IPS DF 6.9 (cell line): ENCODE data around the gene TTC28.

Experiments used
- DNase-seq: peaks from one replicate; pipeline ENCODE4 v3.0.0-alpha.2; 2013; ENCODE audit warnings: low read depth, low spot score
- H3K27ac ChIP-seq: one replicate; pipeline ENCODE4 v1.5.1; 2013; ENCODE audit warnings: low read length, control low read depth
- H3K27me3 ChIP-seq: 2 replicates; pipeline ENCODE4 v1.6.1; 2013; ENCODE audit warnings: mild to moderate bottlenecking, low read length; ENCODE audit not compliant: control insufficient read depth, insufficient read depth
- H3K36me3 ChIP-seq: 2 replicates; pipeline ENCODE4 v1.6.1; 2013; ENCODE audit warnings: low read length; ENCODE audit not compliant: control insufficient read depth, insufficient read depth
- H3K4me1 ChIP-seq: 2 replicates; pipeline ENCODE4 v1.6.1; 2013; ENCODE audit warnings: low read length; ENCODE audit not compliant: control insufficient read depth, insufficient read depth
- H3K4me3 ChIP-seq: 2 replicates; pipeline ENCODE4 v1.5.1; 2013; ENCODE audit warnings: mild to moderate bottlenecking, low read length
- H3K9me3 ChIP-seq: 2 replicates; pipeline ENCODE4 v1.6.1; 2013; ENCODE audit warnings: low read length, inconsistent platforms; ENCODE audit not compliant: control insufficient read depth, insufficient read depth
- WGBS: extraction: QIAGEN DNeasy Blood & Tissue Kit; methylation state at CpG from one replicate; pipeline ENCODE4 v1.1.7; 2013; ENCODE audit warnings: mixed read lengths, missing lambda C conversion rate; ENCODE audit not compliant: insufficient read length, insufficient coverage; 5-methylcytosine and 5-hydroxymethylcytosine counted together

TTC28 gene

GRCh38 chr22:28395920-28396753, 283.5 kb downstream of the TTC28 start:
- Histone ChIP-seq H3K4me3 (no peak overlapping the region), H3K27ac (no peak overlapping the region), H3K4me1 (no peaks in the 10 kb centered on the region), H3K9me3 (no peaks in the 10 kb centered on the region), H3K36me3 (no peaks in the 10 kb centered on the region), H3K27me3 (no peaks in the 10 kb centered on the region)
- WGBS, result no CpG with 5 or more reads among the region's 2 CpGs
- DNase-seq, result no peak

- no peak overlapping the region for H3K4me3 ChIP-seq
- no peak overlapping the region for H3K27ac ChIP-seq
- no peaks in the 10 kb centered on the region for H3K4me1 ChIP-seq
- DNase-seq, result no peak
- H3K36me3 ChIP-seq, result no peaks in the 10 kb centered on the region
- WGBS, result no CpG with 5 or more reads among the region's 4 CpGs
- no peaks in the 10 kb centered on the region for H3K27me3 ChIP-seq
- H3K9me3 ChIP-seq, result no peaks in the 10 kb centered on the region
Observed at GRCh38 chr22:28395520-28395919, 284.1 kb downstream of the TTC28 start.

- WGBS, result no CpG with 5 or more reads among the region's 2 CpGs
- no peak overlapping the region for H3K27ac ChIP-seq
- H3K4me1 ChIP-seq, result no peaks in the 10 kb centered on the region
- H3K27me3 ChIP-seq, result no peaks in the 10 kb centered on the region
- no peak for DNase-seq
- H3K9me3 ChIP-seq, result no peaks in the 10 kb centered on the region
- no peaks in the 10 kb centered on the region for H3K36me3 ChIP-seq
- no peak overlapping the region for H3K4me3 ChIP-seq
Observed at GRCh38 chr22:28394513-28395110, 285.0 kb downstream of the TTC28 start.

- no peaks in the 10 kb centered on the region for H3K9me3 ChIP-seq
- H3K4me1 ChIP-seq, result no peaks in the 10 kb centered on the region
- no peak overlapping the region for H3K4me3 ChIP-seq
- H3K27ac ChIP-seq, result no peak overlapping the region
- no peak for DNase-seq
- no peaks in the 10 kb centered on the region for H3K36me3 ChIP-seq
- no peaks in the 10 kb centered on the region for H3K27me3 ChIP-seq
- no CpG with 5 or more reads among the region's 3 CpGs for WGBS
Observed at GRCh38 chr22:28381429-28382167, 298.0 kb downstream of the TTC28 start.

GRCh38 chr22:28379951-28380350, 299.7 kb downstream of the TTC28 start:
- WGBS, result no CpG with 5 or more reads among the region's 4 CpGs
- no peak overlapping the region for H3K27ac ChIP-seq
- H3K27me3 ChIP-seq, result no peaks in the 10 kb centered on the region
- no peak overlapping the region for H3K4me3 ChIP-seq
- no peak for DNase-seq
- H3K4me1 ChIP-seq, result no peaks in the 10 kb centered on the region
- H3K36me3 ChIP-seq, result no peaks in the 10 kb centered on the region
- no peaks in the 10 kb centered on the region for H3K9me3 ChIP-seq

GRCh38 chr22:28379075-28379779, 300.4 kb downstream of the TTC28 start:
- H3K27me3 ChIP-seq, result no peaks in the 10 kb centered on the region
- no peak overlapping the region for H3K4me3 ChIP-seq
- no peaks in the 10 kb centered on the region for H3K36me3 ChIP-seq
- DNase-seq, result no peak
- no peaks in the 10 kb centered on the region for H3K4me1 ChIP-seq
- H3K27ac ChIP-seq, result no peak overlapping the region
- H3K9me3 ChIP-seq, result no peaks in the 10 kb centered on the region

GRCh38 chr22:28375761-28376534, 303.7 kb downstream of the TTC28 start:
- H3K27me3 ChIP-seq, result no peaks in the 10 kb centered on the region
- no peak for DNase-seq
- no peaks in the 10 kb centered on the region for H3K9me3 ChIP-seq
- H3K4me3 ChIP-seq, result no peak overlapping the region
- no peaks in the 10 kb centered on the region for H3K4me1 ChIP-seq
- no peak overlapping the region for H3K27ac ChIP-seq
- no peaks in the 10 kb centered on the region for H3K36me3 ChIP-seq

GRCh38 chr22:28373831-28374230, 305.8 kb downstream of the TTC28 start:
- H3K36me3 ChIP-seq, result no peaks in the 10 kb centered on the region
- no peaks in the 10 kb centered on the region for H3K27me3 ChIP-seq
- no peaks in the 10 kb centered on the region for H3K4me1 ChIP-seq
- no peak overlapping the region for H3K27ac ChIP-seq
- no peaks in the 10 kb centered on the region for H3K9me3 ChIP-seq
- no peak for DNase-seq
- no peak overlapping the region for H3K4me3 ChIP-seq
- WGBS, result no CpG with 5 or more reads among the region's 2 CpGs

GRCh38 chr22:28369854-28370253, 309.8 kb downstream of the TTC28 start:
- H3K4me3 ChIP-seq, result no peak overlapping the region
- no peak for DNase-seq
- no peaks in the 10 kb centered on the region for H3K9me3 ChIP-seq
- no peaks in the 10 kb centered on the region for H3K4me1 ChIP-seq
- no peaks in the 10 kb centered on the region for H3K36me3 ChIP-seq
- H3K27ac ChIP-seq, result no peak overlapping the region
- H3K27me3 ChIP-seq, result no peaks in the 10 kb centered on the region
- WGBS, result no CpG with 5 or more reads among the region's 2 CpGs

- WGBS, result no CpG with 5 or more reads among the region's 1 CpG
- no peaks in the 10 kb centered on the region for H3K36me3 ChIP-seq
- no peak overlapping the region for H3K4me3 ChIP-seq
- no peaks in the 10 kb centered on the region for H3K4me1 ChIP-seq
- DNase-seq, result no peak
- H3K27me3 ChIP-seq, result no peaks in the 10 kb centered on the region
- no peak overlapping the region for H3K27ac ChIP-seq
- H3K9me3 ChIP-seq, result peaks cover 1% of the 10 kb centered on the region; the same call in 1 of the 2 replicates
Observed at GRCh38 chr22:28366856-28367255, 312.8 kb downstream of the TTC28 start.
